ENCODE measurements around the gene CCP110. TPM values are rescaled to one million over a fixed set of nuclear protein-coding genes. Genes with fewer than 3 reads are reported as not detected.
A peak's percentile ranks its signal among the peaks of the same experiment; 100 is the strongest.

Gene CCP110
- total RNA-seq, 1 experiment from 2014 or later: 30.1 TPM

- Histone ChIP-seq H3K4me2 (ENCODE audit: low read depth, low read length, poor library complexity, severe bottlenecking) (no peak overlapping the region), H3K27me3 (ENCODE audit: low read length) (no peaks in the 10 kb centered on the region), H2AFZ (ENCODE audit: low read length) (no peak overlapping the region), H3K4me3 (ENCODE audit: low read length) (no peak overlapping the region), H3K79me2 (ENCODE audit: low read length) (peaks cover 92% of the 10 kb centered on the region), H3K9ac (ENCODE audit: low read length) (no peak overlapping the region), H4K20me1 (ENCODE audit: insufficient read depth, low read depth, low read length) (peaks cover 7% of the 10 kb centered on the region), H3K27ac (ENCODE audit: low read length) (no peak overlapping the region), H3K9me2 (replicated peaks; ENCODE audit: insufficient read depth, low read length) (no peaks in the 10 kb centered on the region), H3K9me3 (ENCODE audit: low read length) (no peaks in the 10 kb centered on the region), H3K4me1 (ENCODE audit: low read length) (peaks cover 27% of the 10 kb centered on the region), H3K36me3 (ENCODE audit: insufficient read depth, low read length) (peaks cover 71% of the 10 kb centered on the region)
- no peak for DNase-seq
These were observed 8.0 kb upstream of the CCP110 start for GRCh38 chr16:19515757-19516156.

- Histone ChIP-seq H3K4me3 (ENCODE audit: low read length) (no peak overlapping the region), H3K79me2 (ENCODE audit: low read length) (peaks cover 92% of the 10 kb centered on the region), H3K9me3 (ENCODE audit: low read length) (no peaks in the 10 kb centered on the region), H3K4me2 (ENCODE audit: low read depth, low read length, poor library complexity, severe bottlenecking) (no peak overlapping the region), H4K20me1 (ENCODE audit: insufficient read depth, low read depth, low read length) (peaks cover 7% of the 10 kb centered on the region), H3K9me2 (replicated peaks; ENCODE audit: insufficient read depth, low read length) (no peaks in the 10 kb centered on the region), H3K27ac (ENCODE audit: low read length) (no peak overlapping the region), H3K4me1 (ENCODE audit: low read length) (peaks cover 35% of the 10 kb centered on the region), H3K36me3 (ENCODE audit: insufficient read depth, low read length) (peaks cover 57% of the 10 kb centered on the region), H2AFZ (ENCODE audit: low read length) (no peak overlapping the region), H3K27me3 (ENCODE audit: low read length) (no peaks in the 10 kb centered on the region), H3K9ac (ENCODE audit: low read length) (no peak overlapping the region)
- DNase-seq: peak; percentile 14
These were observed 6.2 kb upstream of the CCP110 start for GRCh38 chr16:19517424-19518089.

GRCh38 chr16:19518388-19518787 is 5.4 kb upstream of the CCP110 start:
- Histone ChIP-seq H2AFZ (ENCODE audit: low read length) (no peak overlapping the region), H3K4me1 (ENCODE audit: low read length) (peaks cover 43% of the 10 kb centered on the region), H4K20me1 (ENCODE audit: insufficient read depth, low read depth, low read length) (peaks cover 7% of the 10 kb centered on the region), H3K9me2 (replicated peaks; ENCODE audit: insufficient read depth, low read length) (no peaks in the 10 kb centered on the region), H3K9ac (ENCODE audit: low read length) (no peak overlapping the region), H3K79me2 (ENCODE audit: low read length) (peaks cover 83% of the 10 kb centered on the region), H3K9me3 (ENCODE audit: low read length) (no peaks in the 10 kb centered on the region), H3K27ac (ENCODE audit: low read length) (no peak overlapping the region), H3K4me2 (ENCODE audit: low read depth, low read length, poor library complexity, severe bottlenecking) (peak overlapping the region; percentile 17), H3K4me3 (ENCODE audit: low read length) (no peak overlapping the region), H3K27me3 (ENCODE audit: low read length) (no peaks in the 10 kb centered on the region), H3K36me3 (ENCODE audit: insufficient read depth, low read length) (peaks cover 48% of the 10 kb centered on the region)
- DNase-seq: no peak

- peak; percentile 57 for DNase-seq
- peak overlapping the region; percentile 79 for H3K4me3 ChIP-seq (ENCODE audit: low read length)
- H3K9ac ChIP-seq (ENCODE audit: low read length): peak overlapping the region; percentile 91
- peak overlapping the region; percentile 89 for H3K4me2 ChIP-seq (ENCODE audit: low read depth, low read length, poor library complexity, severe bottlenecking)
- no peaks in the 10 kb centered on the region for H3K27me3 ChIP-seq (ENCODE audit: low read length)
- H3K4me1 ChIP-seq (ENCODE audit: low read length): peaks cover 56% of the 10 kb centered on the region
- peak overlapping the region; percentile 78 for H3K27ac ChIP-seq (ENCODE audit: low read length)
- no peaks in the 10 kb centered on the region for H3K9me3 ChIP-seq (ENCODE audit: low read length)
- peaks cover 7% of the 10 kb centered on the region for H4K20me1 ChIP-seq (ENCODE audit: insufficient read depth, low read depth, low read length)
- no peak overlapping the region for H2AFZ ChIP-seq (ENCODE audit: low read length)
- peaks cover 25% of the 10 kb centered on the region; the same call in 1 of the 2 replicates for H3K36me3 ChIP-seq (ENCODE audit: insufficient read depth, low read length)
- peaks cover 81% of the 10 kb centered on the region for H3K79me2 ChIP-seq (ENCODE audit: low read length)
- no peaks in the 10 kb centered on the region for H3K9me2 ChIP-seq (replicated peaks; ENCODE audit: insufficient read depth, low read length)
These were observed 2.8 kb upstream of the CCP110 start for GRCh38 chr16:19520861-19521331.

- peaks cover 81% of the 10 kb centered on the region for H3K79me2 ChIP-seq (ENCODE audit: low read length)
- peaks cover 19% of the 10 kb centered on the region; the same call in 1 of the 2 replicates for H3K36me3 ChIP-seq (ENCODE audit: insufficient read depth, low read length)
- H4K20me1 ChIP-seq (ENCODE audit: insufficient read depth, low read depth, low read length): peaks cover 7% of the 10 kb centered on the region
- H2AFZ ChIP-seq (ENCODE audit: low read length): peak within 1 kb of the TSS; percentile 87
- peak within 1 kb of the TSS; percentile 78 for H3K27ac ChIP-seq (ENCODE audit: low read length)
- H3K9me3 ChIP-seq (ENCODE audit: low read length): no peaks in the 10 kb centered on the region
- peak within 1 kb of the TSS; percentile 79 for H3K4me3 ChIP-seq (ENCODE audit: low read length)
- peak within 1 kb of the TSS; percentile 89 for H3K4me2 ChIP-seq (ENCODE audit: low read depth, low read length, poor library complexity, severe bottlenecking)
- H3K4me1 ChIP-seq (ENCODE audit: low read length): peaks cover 64% of the 10 kb centered on the region
- no peaks in the 10 kb centered on the region for H3K27me3 ChIP-seq (ENCODE audit: low read length)
- peak; percentile 97 for DNase-seq
- H3K9me2 ChIP-seq (replicated peaks; ENCODE audit: insufficient read depth, low read length): no peaks in the 10 kb centered on the region
- peak within 1 kb of the TSS; percentile 91 for H3K9ac ChIP-seq (ENCODE audit: low read length)
These were observed 2.0 kb upstream of the CCP110 start, which contains the start of gene GDE1 for GRCh38 chr16:19521471-19522396. Gene GDE1 (minus strand): TSS chr16:19522098. CDS start chr16:19521964, 134 bp downstream.

- H4K20me1 ChIP-seq (ENCODE audit: insufficient read depth, low read depth, low read length): peaks cover 7% of the 10 kb centered on the region
- no peaks in the 10 kb centered on the region for H3K27me3 ChIP-seq (ENCODE audit: low read length)
- no peak for DNase-seq
- peak overlapping the region; percentile 79 for H3K4me3 ChIP-seq (ENCODE audit: low read length)
- peaks cover 80% of the 10 kb centered on the region for H3K79me2 ChIP-seq (ENCODE audit: low read length)
- peak overlapping the region; percentile 91 for H3K9ac ChIP-seq (ENCODE audit: low read length)
- H3K9me3 ChIP-seq (ENCODE audit: low read length): no peaks in the 10 kb centered on the region
- peak overlapping the region; percentile 89 for H3K4me2 ChIP-seq (ENCODE audit: low read depth, low read length, poor library complexity, severe bottlenecking)
- H3K36me3 ChIP-seq (ENCODE audit: insufficient read depth, low read length): peaks cover 16% of the 10 kb centered on the region; the same call in 1 of the 2 replicates
- peak overlapping the region; percentile 78 for H3K27ac ChIP-seq (ENCODE audit: low read length)
- peaks cover 68% of the 10 kb centered on the region for H3K4me1 ChIP-seq (ENCODE audit: low read length)
- H3K9me2 ChIP-seq (replicated peaks; ENCODE audit: insufficient read depth, low read length): no peaks in the 10 kb centered on the region
- peak overlapping the region; percentile 87; the same call in 1 of the 2 replicates for H2AFZ ChIP-seq (ENCODE audit: low read length)
These were observed 1.4 kb upstream of the CCP110 start for GRCh38 chr16:19522397-19522732.

GRCh38 chr16:19522760-19523159 is 982 bp upstream of the CCP110 start:
- H3K79me2 ChIP-seq (ENCODE audit: low read length): peaks cover 79% of the 10 kb centered on the region
- H3K27ac ChIP-seq (ENCODE audit: low read length): peak overlapping the region; percentile 78

GRCh38 chr16:19523184-19523558 is 571 bp upstream of the CCP110 start:
- Histone ChIP-seq H3K9ac (ENCODE audit: low read length) (no peak overlapping the region), H3K4me2 (ENCODE audit: low read depth, low read length, poor library complexity, severe bottlenecking) (peak overlapping the region; percentile 89), H2AFZ (ENCODE audit: low read length) (no peak overlapping the region), H3K27me3 (ENCODE audit: low read length) (no peaks in the 10 kb centered on the region), H3K36me3 (ENCODE audit: insufficient read depth, low read length) (peaks cover 18% of the 10 kb centered on the region; the same call in 1 of the 2 replicates), H3K9me3 (ENCODE audit: low read length) (no peaks in the 10 kb centered on the region), H3K79me2 (ENCODE audit: low read length) (peaks cover 79% of the 10 kb centered on the region), H3K4me3 (ENCODE audit: low read length) (no peak overlapping the region; the same call in 1 of the 2 replicates), H3K4me1 (ENCODE audit: low read length) (peaks cover 65% of the 10 kb centered on the region), H3K27ac (ENCODE audit: low read length) (peak overlapping the region; percentile 78), H4K20me1 (ENCODE audit: insufficient read depth, low read depth, low read length) (peaks cover 7% of the 10 kb centered on the region), H3K9me2 (replicated peaks; ENCODE audit: insufficient read depth, low read length) (no peaks in the 10 kb centered on the region)
- no peak for DNase-seq

More at GRCh38 chr16:19522760-19523159, 982 bp upstream of the CCP110 start:
- peaks cover 66% of the 10 kb centered on the region for H3K4me1 ChIP-seq (ENCODE audit: low read length)
- no peaks in the 10 kb centered on the region for H3K27me3 ChIP-seq (ENCODE audit: low read length)
- no peaks in the 10 kb centered on the region for H3K9me2 ChIP-seq (replicated peaks; ENCODE audit: insufficient read depth, low read length)
- peak; percentile 73 for DNase-seq
- H3K9me3 ChIP-seq (ENCODE audit: low read length): no peaks in the 10 kb centered on the region
- peak overlapping the region; percentile 79; the same call in 1 of the 2 replicates for H3K4me3 ChIP-seq (ENCODE audit: low read length)
- H3K9ac ChIP-seq (ENCODE audit: low read length): peak overlapping the region; percentile 91
- H2AFZ ChIP-seq (ENCODE audit: low read length): peak overlapping the region; percentile 87; the same call in 1 of the 2 replicates
- H3K36me3 ChIP-seq (ENCODE audit: insufficient read depth, low read length): peaks cover 15% of the 10 kb centered on the region; the same call in 1 of the 2 replicates
- H4K20me1 ChIP-seq (ENCODE audit: insufficient read depth, low read depth, low read length): peaks cover 7% of the 10 kb centered on the region
- H3K4me2 ChIP-seq (ENCODE audit: low read depth, low read length, poor library complexity, severe bottlenecking): peak overlapping the region; percentile 89

Data from Karpas-422 (cell line).